Sciatic nerve (tissue), 2 donors: ENCODE data around the gene OR2AE1. TPM values are rescaled to one million over a fixed set of nuclear protein-coding genes. Genes with fewer than 3 reads are reported as not detected.

Source experiments
- ATAC-seq: fragments of 200-7000 bp; cut with Tn5 transposase; one replicate; pipeline ENCODE4 v1.9.1; 2020; ENCODE audit warnings: mild to moderate bottlenecking, moderate library complexity
- DNase-seq: peaks from one replicate; pipeline ENCODE4 v3.0.0-alpha.2; 2020; ENCODE audit warnings: low spot score
- intact Hi-C: fragments of 100-400 bp; cut with DNase I; formaldehyde crosslinking; loops from one replicate; pipeline ENCODE4 v1.14.2; 2022
- total RNA-seq: library from RNA; stranded (reverse); fragmentation: NEBNext Ultra II Directional; extraction: Animal tissue kit (Norgen Biotek cat#: 25700); gene quantifications from one replicate; pipeline ENCODE4 v1.2.1, GENCODE V29; 2021
- donor health status: DM: no; HTN: no; CAD: no.
- donor health status: DM: no; HTN: no; CAD: no.

The OR2AE1 gene
- total RNA-seq, 1 donor from 2014 or later: not detected

- no peak for DNase-seq
- no peak for ATAC-seq
- intact Hi-C loops: no loop called here
Measured at GRCh38 chr7:99863847-99864440, 12.9 kb downstream of the OR2AE1 start.

GRCh38 chr7:99860281-99861127 lies 16.3 kb downstream of the OR2AE1 start:
- peak; percentile 73 for DNase-seq
- peak; percentile 98 for ATAC-seq
- intact Hi-C loops: no loop called here

- no peak for ATAC-seq
- no peak for DNase-seq
- intact Hi-C loops: no loop called here
Measured at GRCh38 chr7:99855236-99855635, 21.6 kb downstream of the OR2AE1 start.

GRCh38 chr7:99848420-99849216 lies 28.2 kb downstream of the OR2AE1 start:
- no peak for DNase-seq
- intact Hi-C loops: no loop called here
- no peak for ATAC-seq

- intact Hi-C loops: no loop called here
- ATAC-seq: no peak
- no peak for DNase-seq
Measured at GRCh38 chr7:99844328-99844727, 32.5 kb downstream of the OR2AE1 start.

- intact Hi-C loops: no loop called here
- ATAC-seq (no peak), DNase-seq (no peak)
Measured at GRCh38 chr7:99843808-99844207, 33.0 kb downstream of the OR2AE1 start.

GRCh38 chr7:99842926-99843325 lies 33.9 kb downstream of the OR2AE1 start:
- ATAC-seq (no peak), DNase-seq (no peak)
- intact Hi-C loops: no loop called here

GRCh38 chr7:99840136-99840869 lies 36.5 kb downstream of the OR2AE1 start:
- ATAC-seq: no peak
- no peak for DNase-seq
- intact Hi-C loops: no loop called here

GRCh38 chr7:99839287-99840021 lies 37.4 kb downstream of the OR2AE1 start:
- intact Hi-C loops: loop anchor here (5.0 kb wide), 1 partner anchor 352 kb away; no protein-coding TSS in a partner anchor
- no peak for DNase-seq
- no peak for ATAC-seq

GRCh38 chr7:99837649-99838361 lies 39.0 kb downstream of the OR2AE1 start:
- ATAC-seq (peak; percentile 67), DNase-seq (no peak)
- intact Hi-C loops: loop anchor here (5.0 kb wide), 1 partner anchor 351 kb away; no protein-coding TSS in a partner anchor

- no peak for ATAC-seq
- DNase-seq: no peak
- intact Hi-C loops: loop anchor here (5.0 kb wide), 1 partner anchor 348 kb away; no protein-coding TSS in a partner anchor
Measured at GRCh38 chr7:99835189-99835588, 41.6 kb downstream of the OR2AE1 start.

- DNase-seq (no peak), ATAC-seq (no peak)
- intact Hi-C loops: no loop called here
Measured at GRCh38 chr7:99834382-99834781, 42.5 kb downstream of the OR2AE1 start.

GRCh38 chr7:99833289-99833877 lies 43.5 kb downstream of the OR2AE1 start:
- intact Hi-C loops: no loop called here
- no peak for ATAC-seq
- no peak for DNase-seq

GRCh38 chr7:99831595-99831994 lies 45.2 kb downstream of the OR2AE1 start:
- DNase-seq: no peak
- ATAC-seq: no peak
- intact Hi-C loops: no loop called here

GRCh38 chr7:99829524-99830160 lies 47.2 kb downstream of the OR2AE1 start:
- intact Hi-C loops: no loop called here
- no peak for DNase-seq
- ATAC-seq: no peak

- no peak for DNase-seq
- no peak for ATAC-seq
- intact Hi-C loops: no loop called here
Measured at GRCh38 chr7:99828811-99829210, 48.0 kb downstream of the OR2AE1 start.
